HG02840 (cell line): ENCODE measurements around the gene CACNA1D.
"Not testable (repeated sequence)": the region's sequence is repeated elsewhere in the genome, so short reads cannot be mapped to it uniquely, and the experiment has no call there.

ENCODE experiments used
- ATAC-seq: cut with Tn5 transposase; IDR thresholded peaks from one replicate; pipeline ENCODE4 v1.9.1; 2021; ENCODE audit warnings: mild to moderate bottlenecking, moderate library complexity, moderate number of reproducible peaks; ENCODE audit not compliant: unreplicated experiment, low FRiP score

The CACNA1D gene

DNA sequence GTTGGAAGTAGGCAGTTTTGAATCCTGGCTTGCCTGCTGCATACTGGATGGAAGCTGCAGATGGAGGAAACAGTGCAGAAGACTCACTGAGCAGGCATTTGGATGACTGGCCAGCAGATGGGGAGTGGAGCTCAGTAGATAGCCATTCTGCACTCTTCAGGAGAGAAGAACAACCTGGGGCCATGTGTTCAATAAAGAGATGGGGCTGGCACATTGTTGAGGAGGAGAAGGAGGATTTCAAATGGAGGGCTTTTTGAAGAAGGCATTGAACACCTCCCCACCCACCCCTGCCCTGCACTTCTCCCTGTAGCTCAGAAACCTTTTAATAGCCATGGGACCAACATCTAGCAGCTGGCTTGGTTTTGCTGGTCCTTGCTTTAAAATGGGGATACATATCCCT is 109.8 kb downstream of the CACNA1D start:
- no peak for ATAC-seq

DNA sequence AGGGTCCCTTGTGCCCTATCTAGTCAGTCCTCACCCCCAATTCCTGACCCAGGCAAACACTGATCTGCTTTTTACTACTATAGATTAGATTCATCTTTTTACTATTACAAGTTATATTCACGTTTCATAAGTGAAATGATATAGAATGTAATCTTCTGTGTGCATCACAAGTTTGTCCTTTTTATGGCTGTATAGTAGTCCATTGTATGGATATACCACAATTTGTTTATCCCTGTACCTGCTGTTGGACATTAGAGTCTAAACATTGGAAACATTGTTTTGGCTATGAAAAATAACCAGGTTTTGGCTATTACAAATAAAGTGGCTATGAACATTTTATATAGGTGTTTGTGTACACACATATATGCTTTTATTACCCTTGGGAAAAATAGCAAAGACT is 112.4 kb downstream of the CACNA1D start:
- no peak for ATAC-seq

DNA sequence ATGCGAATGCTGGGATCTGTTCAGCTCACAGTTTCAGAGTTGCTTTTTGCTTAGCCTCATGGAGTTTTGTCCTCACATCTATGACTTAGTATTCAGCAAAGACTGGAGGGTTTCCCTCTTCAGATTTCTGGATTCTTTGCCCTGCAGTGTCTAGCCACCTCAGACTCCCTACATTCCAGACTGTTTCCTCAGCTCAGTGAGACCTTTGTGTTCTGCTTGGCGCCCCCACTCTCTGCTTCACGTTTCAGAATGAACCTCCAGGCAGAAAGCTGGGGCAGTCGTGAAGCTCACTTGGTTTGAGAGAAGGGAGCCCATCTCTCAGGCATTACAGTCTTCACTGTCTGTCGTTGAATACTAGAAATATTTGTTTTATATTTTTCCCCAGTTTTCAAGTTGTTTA is 118.1 kb downstream of the CACNA1D start:
- no peak for ATAC-seq

DNA sequence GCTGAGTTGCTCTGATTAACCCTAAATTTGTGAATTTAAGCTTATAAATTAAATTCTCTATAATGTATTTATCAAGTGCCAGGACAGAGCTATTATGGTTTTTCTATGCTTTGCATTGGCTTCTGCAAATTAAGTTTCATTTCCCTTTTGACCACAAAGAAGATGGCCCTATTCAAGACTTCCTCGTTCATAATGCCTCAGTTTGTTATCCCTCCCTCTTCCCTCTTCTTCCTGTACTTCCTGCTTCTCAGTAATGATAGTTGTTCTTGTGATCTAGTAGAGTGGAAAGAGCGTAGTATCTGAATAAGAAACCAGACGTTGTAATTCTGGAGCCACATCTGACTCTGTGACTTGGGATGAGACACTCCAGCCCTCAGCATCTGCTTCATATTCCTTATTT is 118.7 kb downstream of the CACNA1D start:
- no peak for ATAC-seq

DNA sequence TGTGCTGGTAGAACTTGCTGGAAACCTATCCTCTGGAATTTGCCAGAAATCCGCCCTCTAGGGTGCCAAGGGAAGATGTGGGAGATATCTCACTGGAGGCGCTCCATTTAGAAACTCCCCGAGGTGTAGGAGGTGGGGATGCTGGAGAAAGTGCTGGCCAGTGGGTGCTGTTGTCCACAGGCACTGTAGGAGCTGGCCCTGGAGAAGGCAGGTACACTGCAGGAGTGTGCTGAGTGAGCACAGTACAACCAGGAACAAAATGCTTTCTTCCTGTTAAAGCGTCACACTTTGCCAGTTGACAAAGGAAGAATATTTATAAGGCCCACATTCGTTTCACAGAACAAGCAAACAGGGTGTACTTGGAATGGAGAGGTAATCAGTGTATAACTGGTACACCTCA is 119.9 kb downstream of the CACNA1D start:
- ATAC-seq = no peak

DNA sequence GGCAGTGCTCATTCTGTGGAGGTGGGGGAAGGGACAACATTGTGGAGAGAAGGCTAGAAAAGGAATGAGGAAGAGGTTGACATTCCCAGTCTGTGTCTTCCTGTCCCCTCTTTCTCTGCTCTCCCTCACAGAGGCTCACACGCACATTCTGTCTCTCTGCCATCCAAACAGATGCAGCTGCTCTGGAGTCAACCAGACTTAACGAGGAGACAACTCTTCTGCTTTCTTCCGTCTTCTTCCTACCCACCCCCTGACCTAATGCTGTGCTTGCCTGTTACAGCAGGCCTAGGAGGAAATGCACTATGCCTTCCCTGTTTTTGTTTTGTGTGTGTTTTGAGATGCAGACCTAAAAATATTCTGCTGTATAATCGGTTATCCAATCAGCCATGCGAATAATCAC is 121.9 kb downstream of the CACNA1D start:
- ATAC-seq = no peak

GRCh38 chr3:53616971-53617892 is 122.8 kb downstream of the CACNA1D start:
- ATAC-seq = no peak

GRCh38 chr3:53617893-53618523 is 123.6 kb downstream of the CACNA1D start:
- no peak for ATAC-seq

DNA sequence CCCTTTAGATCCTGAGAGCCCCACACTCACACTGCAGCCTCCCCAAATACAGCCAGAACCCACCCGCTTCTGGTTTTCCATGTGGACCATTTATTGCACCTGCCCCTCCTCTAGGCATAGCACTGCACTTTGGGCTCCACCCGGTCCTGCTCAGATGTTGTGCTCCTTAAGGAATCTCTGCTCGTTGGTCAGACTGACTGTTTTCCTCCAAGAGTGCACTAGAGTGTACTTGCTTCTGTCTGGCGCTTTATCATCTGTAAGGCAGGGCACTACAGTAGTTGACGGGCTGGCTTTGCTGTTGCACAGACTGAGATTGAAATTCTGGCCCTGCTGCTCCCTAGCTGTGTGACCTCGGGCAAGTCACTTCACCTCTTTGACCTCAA is 124.1 kb downstream of the CACNA1D start:
- ATAC-seq = no peak

DNA sequence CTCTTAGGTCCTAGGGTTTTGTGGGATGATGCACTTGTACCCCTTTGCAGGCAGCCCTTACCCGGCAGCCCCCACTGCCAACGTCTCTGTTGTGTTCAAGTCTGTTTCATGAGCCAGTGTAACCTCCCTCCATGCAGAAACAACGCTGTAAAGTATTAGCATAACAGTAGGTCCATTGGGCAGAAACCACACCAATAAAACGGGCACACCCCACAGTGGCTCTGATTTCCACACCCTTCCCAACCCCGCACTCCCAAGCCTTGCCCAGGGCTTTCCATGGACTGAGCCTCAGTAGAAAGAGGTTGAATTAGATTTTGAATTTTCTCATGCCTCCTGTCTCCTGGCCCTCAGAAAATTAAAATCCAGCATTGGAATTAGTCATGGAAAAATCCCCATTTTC is 124.5 kb downstream of the CACNA1D start:
- ATAC-seq = no peak

GRCh38 chr3:53624061-53624857 is 129.8 kb downstream of the CACNA1D start:
- no peak for ATAC-seq

DNA sequence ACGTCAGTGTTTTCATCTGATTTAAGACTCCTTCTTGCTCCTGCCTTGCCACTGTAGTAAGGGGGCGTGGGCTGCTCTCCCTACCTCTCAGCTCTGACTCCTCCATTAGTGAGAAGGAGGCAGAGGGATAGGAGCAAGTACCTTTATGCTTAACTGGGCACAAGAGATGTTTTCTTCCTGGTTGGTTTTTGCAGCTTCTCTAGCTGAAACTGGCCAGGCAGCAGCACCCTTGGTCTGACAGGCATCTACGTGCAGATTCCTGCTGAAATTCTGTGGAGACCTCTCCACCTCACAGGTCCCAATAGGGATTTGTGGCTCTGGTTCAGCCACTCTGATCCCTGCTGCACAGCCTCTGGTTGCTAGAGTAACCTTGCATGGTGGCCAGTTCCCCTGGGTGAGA is 132.5 kb downstream of the CACNA1D start:
- no peak for ATAC-seq

GRCh38 chr3:53628536-53629401 is 134.4 kb downstream of the CACNA1D start:
- no peak for ATAC-seq

GRCh38 chr3:53629402-53629723 is 135.0 kb downstream of the CACNA1D start:
- ATAC-seq = no peak

- ATAC-seq = no peak
Measured at GRCh38 chr3:53630547-53630946, 136.1 kb downstream of the CACNA1D start.

DNA sequence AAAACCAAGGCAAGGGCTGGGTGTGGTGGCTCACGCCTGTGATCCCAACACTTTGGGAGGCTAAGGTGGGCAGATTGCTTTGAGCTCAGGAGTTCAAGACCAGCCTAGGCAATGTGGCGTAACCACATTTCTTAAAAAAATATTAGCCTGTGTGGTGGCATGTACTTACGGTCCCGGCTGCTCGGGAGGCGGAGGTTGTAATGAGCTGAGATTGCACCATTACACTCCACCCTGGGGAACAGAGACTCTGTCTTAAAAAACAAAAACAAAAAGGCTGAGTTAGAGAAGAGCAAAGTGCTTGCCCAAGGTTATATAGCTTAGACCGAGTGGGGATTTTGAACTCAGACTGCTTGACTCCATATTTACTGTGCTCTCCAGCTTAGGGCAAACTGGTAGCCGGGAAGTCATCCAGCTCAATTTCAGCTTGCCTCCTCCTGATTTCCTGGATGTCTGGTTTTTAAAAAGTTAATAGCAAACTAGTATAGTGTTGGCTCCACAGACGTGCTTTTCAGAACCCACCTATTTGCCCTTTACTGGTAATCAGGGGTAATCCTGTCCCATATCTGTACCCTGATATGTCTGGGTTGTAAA is 138.9 kb downstream of the CACNA1D start:
- ATAC-seq = no peak

GRCh38 chr3:53635041-53635440 is 140.6 kb downstream of the CACNA1D start:
- ATAC-seq = no peak

DNA sequence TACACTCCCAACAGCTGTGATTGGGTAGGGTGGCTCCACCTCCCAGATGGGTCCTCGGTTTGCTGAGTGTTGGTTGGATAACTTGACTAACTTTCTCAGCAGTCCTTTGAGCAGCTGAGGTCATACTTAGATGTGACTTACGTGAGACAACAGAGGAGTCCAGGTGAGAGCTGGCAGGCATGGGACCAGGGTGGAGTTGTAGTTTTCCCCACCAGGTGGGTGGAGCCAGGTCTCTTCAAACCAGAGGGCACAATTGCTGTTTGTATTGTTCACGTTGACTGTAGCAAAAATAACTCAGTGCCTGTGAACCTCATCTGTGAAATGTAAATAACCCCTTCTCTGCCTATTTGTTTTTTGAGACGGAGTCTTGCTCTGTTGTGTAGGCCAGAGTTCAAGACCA is 144.4 kb downstream of the CACNA1D start:
- not testable (repeated sequence) for ATAC-seq

GRCh38 chr3:53641397-53641796 is 147.0 kb downstream of the CACNA1D start:
- ATAC-seq = no peak

DNA sequence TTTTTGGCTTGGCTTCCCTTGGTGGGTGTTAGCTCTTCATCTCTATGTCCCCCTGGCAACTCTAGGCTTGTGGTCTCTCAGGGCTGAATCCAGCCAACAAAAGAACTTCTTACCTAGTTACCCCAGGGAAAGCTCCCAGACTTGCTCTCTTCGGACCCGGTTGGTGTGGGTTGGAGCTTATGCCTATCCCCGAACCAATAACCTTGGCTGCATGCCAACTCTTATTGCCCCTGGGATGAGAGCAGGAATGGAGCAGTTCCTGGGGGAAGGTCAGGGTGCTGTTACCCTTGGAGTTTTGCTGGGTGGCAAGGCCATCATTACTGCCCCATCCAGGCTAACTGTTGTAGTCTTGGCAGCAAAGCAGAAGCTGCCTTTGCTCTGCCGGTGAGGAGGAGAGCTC is 147.8 kb downstream of the CACNA1D start:
- no peak for ATAC-seq
